Aorta (tissue), 5 donors: Measurements from ENCODE around the gene CACNA1H. TPM values are rescaled to one million over a fixed set of nuclear protein-coding genes. Genes with fewer than 3 reads are reported as not detected.
"Not testable (repeated sequence)": the region's sequence is repeated elsewhere in the genome, so short reads cannot be mapped to it uniquely, and the experiment has no call there.

Source experiments
- ATAC-seq: fragments of 200-7000 bp; cut with Tn5 transposase; one replicate; pipeline ENCODE4 v1.9.1; 2022; ENCODE audit warnings: moderate library complexity; ENCODE audit not compliant: low FRiP score
- DNase-seq, 2 donors: peaks; one replicate each; pipeline ENCODE4 v3.0.0-alpha.2; 2020
- H3K27ac ChIP-seq, 2 donors: one replicate each; pipeline ENCODE4 v1.5.1; 2013; ENCODE audit warnings: low read length in 2 of 2, mild to moderate bottlenecking in 2 of 2, moderate library complexity in 2 of 2, control low read depth in 1 of 2, inconsistent platforms in 1 of 2, low read depth in 1 of 2
- H3K27me3 ChIP-seq, 2 donors: one replicate each; pipeline ENCODE4 v1.6.1; 2013; ENCODE audit warnings: control low read depth in 1 of 2, low read length in 1 of 2, mild to moderate bottlenecking in 1 of 2, moderate library complexity in 1 of 2; ENCODE audit not compliant: insufficient read depth in 2 of 2, control insufficient read depth in 1 of 2
- H3K36me3 ChIP-seq, 2 donors: one replicate each; pipeline ENCODE4 v1.6.1; 2013; ENCODE audit warnings: control low read depth in 1 of 2, low read length in 1 of 2, mild to moderate bottlenecking in 1 of 2; ENCODE audit not compliant: insufficient read depth in 2 of 2, control insufficient read depth in 1 of 2
- H3K4me1 ChIP-seq, 2 donors: one replicate each; pipeline ENCODE4 v1.6.1; 2013; ENCODE audit warnings: low read length in 2 of 2, control low read depth in 1 of 2, mild to moderate bottlenecking in 1 of 2, moderate library complexity in 1 of 2; ENCODE audit not compliant: insufficient read depth in 2 of 2, control insufficient read depth in 1 of 2
- H3K4me3 ChIP-seq, 2 donors: one replicate each; pipeline ENCODE4 v1.5.1; 2013; ENCODE audit warnings: low read length in 2 of 2, control low read depth in 1 of 2, mild to moderate bottlenecking in 1 of 2
- H3K9me3 ChIP-seq: one replicate; pipeline ENCODE4 v1.6.1; 2013; ENCODE audit warnings: mild to moderate bottlenecking, low read length; ENCODE audit not compliant: control insufficient read depth
- WGBS, 2 donors: extraction: QIAGEN DNeasy Blood & Tissue Kit; methylation state at CpG; one replicate each; pipeline ENCODE4 v1.1.7; 2013; 5-methylcytosine and 5-hydroxymethylcytosine counted together
- intact Hi-C, 2 donors: fragments of 100-400 bp; cut with DNase I; formaldehyde crosslinking; loops; one replicate each; pipeline versions ENCODE4 v1.14.2 to v1.15.0; 2022
- polyA plus RNA-seq, 2 donors: library from polyadenylated mRNA; stranded (reverse); fragments of 200-250 nt; gene quantifications; one replicate each; pipeline ENCODE4 v1.2.3, GENCODE V29; 2013
- total RNA-seq, 2 donors: library from RNA; stranded (reverse); fragmentation: NEBNext Ultra II Directional; extraction: Animal tissue kit (Norgen Biotek cat#: 25700); gene quantifications; one replicate each; pipeline ENCODE4 v1.2.1, GENCODE V29; 2021
- donor health status: healthy with polysubstance abuse.
- donor health status: Bipolar disorder and iron deficiency.
- donor health status: DM: no; HTN: no; CAD: no.
- donor health status: DM: no; HTN: no; CAD: no.
- donor health status: DM: yes; HTN: yes; CAD: no.

CACNA1H gene
- total and polyA plus RNA-seq, 4 donors: 1.3 to 17.8 (median 9.8) TPM

- H3K4me3 ChIP-seq, ATAC-seq, H3K4me1 ChIP-seq, DNase-seq, H3K36me3 ChIP-seq, H3K9me3 ChIP-seq, intact Hi-C loops, H3K27me3 ChIP-seq, H3K27ac ChIP-seq: not testable (repeated sequence)
- WGBS, 2 donors: 67 to 74% methylated on average over 23 to 26 of the region's 26 CpGs
These were observed 102.6 kb downstream of the CACNA1H start, which contains the start of gene TPSD1 for GRCh38 chr16:1255276-1256122. TSS of gene TPSD1 (plus strand) at chr16:1256069. CDS start at chr16:1256281, 212 bp downstream.

- H3K27ac ChIP-seq, H3K4me1 ChIP-seq, H3K4me3 ChIP-seq, DNase-seq, H3K9me3 ChIP-seq, H3K27me3 ChIP-seq, intact Hi-C loops, ATAC-seq, H3K36me3 ChIP-seq: not testable (repeated sequence)
- WGBS, 2 donors: 81 to 86% methylated on average over 22 to 23 of the region's 23 CpGs
These were observed 103.5 kb downstream of the CACNA1H start for GRCh38 chr16:1256296-1256873.

- DNase-seq (no peak), ATAC-seq (no peak)
- H3K36me3 ChIP-seq: no peaks in the 10 kb centered on the region
- no peak overlapping the region for H3K4me3 ChIP-seq
- H3K4me1 ChIP-seq: no peaks in the 10 kb centered on the region
- WGBS, 2 donors: 83 to 84% methylated on average over 22 of the region's 22 CpGs
- no peaks in the 10 kb centered on the region for H3K27me3 ChIP-seq
- H3K9me3 ChIP-seq: no peaks in the 10 kb centered on the region
- intact Hi-C loops: no loop called here
- H3K27ac ChIP-seq: no peak overlapping the region
These were observed 104.0 kb downstream of the CACNA1H start for GRCh38 chr16:1256874-1257322.

- Histone ChIP-seq H3K27ac (no peak overlapping the region), H3K4me3 (no peak overlapping the region), H3K36me3 (no peaks in the 10 kb centered on the region), H3K27me3 (no peaks in the 10 kb centered on the region), H3K9me3 (no peaks in the 10 kb centered on the region), H3K4me1 (no peaks in the 10 kb centered on the region)
- 80 to 87% methylated on average over 34 of the region's 34 CpGs for WGBS, 2 donors
- intact Hi-C loops: no loop called here
- ATAC-seq (no peak), DNase-seq (no peak)
These were observed 104.8 kb downstream of the CACNA1H start for GRCh38 chr16:1257561-1258224.

- ATAC-seq (no peak), DNase-seq (no peak)
- Histone ChIP-seq H3K27me3 (no peaks in the 10 kb centered on the region), H3K9me3 (no peaks in the 10 kb centered on the region), H3K36me3 (no peaks in the 10 kb centered on the region), H3K27ac (no peak overlapping the region), H3K4me1 (no peaks in the 10 kb centered on the region), H3K4me3 (no peak overlapping the region)
- WGBS, 2 donors: 71 to 76% methylated on average over 12 of the region's 12 CpGs
- intact Hi-C loops: no loop called here
These were observed 105.3 kb downstream of the CACNA1H start for GRCh38 chr16:1258225-1258600.

GRCh38 chr16:1258906-1259759 is 106.2 kb downstream of the CACNA1H start:
- 14 to 17% methylated on average over 42 of the region's 42 CpGs for WGBS, 2 donors
- DNase-seq (no peak), ATAC-seq (no peak)
- Histone ChIP-seq H3K36me3 (no peaks in the 10 kb centered on the region), H3K27me3 (no peaks in the 10 kb centered on the region), H3K4me3 (no peak overlapping the region), H3K4me1 (no peaks in the 10 kb centered on the region), H3K27ac (no peak overlapping the region), H3K9me3 (no peaks in the 10 kb centered on the region)
- intact Hi-C loops: no loop called here

GRCh38 chr16:1259760-1260068 is 106.8 kb downstream of the CACNA1H start:
- ATAC-seq: no peak
- H3K4me3 ChIP-seq: no peak overlapping the region
- H3K9me3 ChIP-seq: no peaks in the 10 kb centered on the region
- H3K27me3 ChIP-seq: no peaks in the 10 kb centered on the region
- DNase-seq: no peak
- no peak overlapping the region for H3K27ac ChIP-seq
- H3K4me1 ChIP-seq: no peaks in the 10 kb centered on the region
- intact Hi-C loops: loop anchor here in 1 of 2 donors (10.0 kb wide), 1 partner anchor 45 kb away; no protein-coding TSS in a partner anchor
- H3K36me3 ChIP-seq: no peaks in the 10 kb centered on the region
- WGBS, 2 donors: 22 to 29% methylated on average over 11 of the region's 11 CpGs

GRCh38 chr16:1260101-1260680 is 107.3 kb downstream of the CACNA1H start:
- no peaks in the 10 kb centered on the region for H3K4me1 ChIP-seq
- H3K27ac ChIP-seq: no peak overlapping the region
- no peaks in the 10 kb centered on the region for H3K36me3 ChIP-seq
- no peaks in the 10 kb centered on the region for H3K9me3 ChIP-seq
- H3K4me3 ChIP-seq: no peak overlapping the region
- intact Hi-C loops: loop anchor here in 1 of 2 donors (10.0 kb wide), 1 partner anchor 45 kb away; no protein-coding TSS in a partner anchor
- ATAC-seq (no peak), DNase-seq (no peak)
- WGBS, 2 donors: 67 to 71% methylated on average over 34 to 36 of the region's 36 CpGs
- H3K27me3 ChIP-seq: no peaks in the 10 kb centered on the region
